SK-N-SH (cell line): ENCODE measurements around the gene PLCB1. TPM values are rescaled to one million over a fixed set of nuclear protein-coding genes. Genes with fewer than 3 reads are reported as not detected.

Source experiments
- CTCF ChIA-PET: fragments of 300-600, 350-600 bp; formaldehyde crosslinking; extraction: SDS; loops from one replicate; lab custom pipeline; 2021; lab: Yijun Ruan, JAX
- POLR2A ChIA-PET: fragments of 350-600 bp; sonication (Branson Sonifier 250); formaldehyde crosslinking; extraction: SDS; loops from one replicate; lab custom pipeline; 2020; ENCODE audit warnings: antibody characterized with exemption, inconsistent platforms; lab: Yijun Ruan, JAX
- DNase-seq: peaks from one replicate; pipeline ENCODE4 v3.0.0; 2012
- H2AFZ ChIP-seq: fragments of 200-600 bp; sonication (generic); 2 replicates; pipeline ENCODE4 v1.8.1; 2016; ENCODE audit warnings: antibody characterized with exemption, mild to moderate bottlenecking, low read depth
- H3F3A ChIP-seq: fragments of 200-600 bp; sonication (generic); replicated peaks from 2 replicates; pipeline ENCODE3; 2016; ENCODE audit warnings: antibody characterized with exemption, mild to moderate bottlenecking; ENCODE audit not compliant: insufficient read depth
- H3K27ac ChIP-seq, 2 experiments: fragments of 200-500 bp in 1 of 2; fragments of 200-600 bp in 1 of 2; sonication (Bioruptor generic) in 1 of 2; sonication (generic), shearing (Covaris generic) in 1 of 2; 2 replicates each; pipeline versions ENCODE4 v1.5.1 to v1.6.1; 2014 to 2016; ENCODE audit warnings: low read depth in 2 of 2, inconsistent platforms in 1 of 2, low read length in 1 of 2, mild to moderate bottlenecking in 1 of 2, mixed read lengths in 1 of 2
- H3K27me3 ChIP-seq: fragments of 200-600 bp; sonication (generic), shearing (Covaris generic); 2 replicates; pipeline ENCODE4 v1.6.1; 2016; ENCODE audit warnings: mixed run types; ENCODE audit not compliant: insufficient read depth
- H3K36me3 ChIP-seq, 2 experiments: fragments of 200-500 bp in 1 of 2; fragments of 200-600 bp in 1 of 2; sonication (Bioruptor generic) in 1 of 2; sonication (generic) in 1 of 2; replicated peaks in 1 of 2; 2 replicates each; pipeline versions ENCODE3 to v1.5.1; 2014 to 2016; ENCODE audit warnings: low read length in 1 of 2, mild to moderate bottlenecking in 1 of 2; ENCODE audit not compliant: insufficient read depth in 2 of 2, control insufficient read depth in 1 of 2
- H3K4me1 ChIP-seq, 2 experiments: fragments of 200-500 bp in 1 of 2; fragments of 200-600 bp in 1 of 2; sonication (Bioruptor generic) in 1 of 2; sonication (generic), shearing (Covaris generic) in 1 of 2; 2 replicates each; pipeline versions ENCODE4 v1.5.1 to v1.6.1; 2014 to 2016; ENCODE audit warnings: low read depth in 1 of 2, low read length in 1 of 2, mixed run types in 1 of 2; ENCODE audit not compliant: insufficient read depth in 2 of 2, control insufficient read depth in 1 of 2
- H3K4me2 ChIP-seq: fragments of 200-600 bp; sonication (generic), shearing (Covaris generic); 2 replicates; pipeline ENCODE4 v1.6.1; 2017; ENCODE audit warnings: mixed run types
- H3K4me3 ChIP-seq, 2 experiments: fragments of 200-500 bp in 1 of 2; fragments of 200-600 bp in 1 of 2; sonication (Bioruptor generic) in 1 of 2; sonication (generic), shearing (Covaris generic) in 1 of 2; 2 replicates each; pipeline versions ENCODE4 v1.5.1 to v1.8.1; 2014 to 2016; ENCODE audit warnings: low read depth in 2 of 2, inconsistent platforms in 1 of 2, low read length in 1 of 2, mild to moderate bottlenecking in 1 of 2, mixed read lengths in 1 of 2, moderate library complexity in 1 of 2
- H3K79me2 ChIP-seq: fragments of 200-600 bp; sonication (generic); 2 replicates; pipeline ENCODE4 v1.8.1; 2017; ENCODE audit warnings: mild to moderate bottlenecking; ENCODE audit not compliant: insufficient read depth
- H3K9ac ChIP-seq: fragments of 200-600 bp; sonication (generic); 2 replicates; pipeline ENCODE4 v1.6.1; 2017; ENCODE audit warnings: mixed run types
- H3K9me2 ChIP-seq: fragments of 200-600 bp; sonication (generic); 2 replicates; pipeline ENCODE4 v1.6.1; 2017; ENCODE audit warnings: mixed run types
- H3K9me3 ChIP-seq: fragments of 200-600 bp; sonication (generic); 2 replicates; pipeline ENCODE4 v1.6.1; 2017; ENCODE audit warnings: mixed run types, mild to moderate bottlenecking, moderate library complexity
- H4K20me1 ChIP-seq: fragments of 200-600 bp; sonication (generic); 2 replicates; pipeline ENCODE4 v1.6.1; 2017; ENCODE audit warnings: mild to moderate bottlenecking, mixed run types; ENCODE audit not compliant: insufficient read depth
- ELF1 ChIP-seq: IDR thresholded peaks from 2 replicates; pipeline ENCODE4 v1.4.0; 2012
- EP300 ChIP-seq, 2 experiments: IDR thresholded peaks; 2 replicates each; pipeline versions ENCODE4 v1.4.0 to v1.6.1; 2012; ENCODE audit warnings: borderline replicate concordance in 1 of 2, low read depth in 1 of 2, low read length in 1 of 2
- FOSL2 ChIP-seq: IDR thresholded peaks from 2 replicates; pipeline ENCODE4 v1.4.0; 2012; ENCODE audit warnings: low read depth, mild to moderate bottlenecking, moderate library complexity, borderline replicate concordance
- FOXJ3 ChIP-seq: sonication (generic); formaldehyde crosslinking; IDR thresholded peaks from 2 replicates; pipeline ENCODE4 v1.5.1; 2020; ENCODE audit warnings: mild to moderate bottlenecking, missing genetic modification reagents
- FOXM1 ChIP-seq: IDR thresholded peaks from 2 replicates; pipeline ENCODE4 v1.4.0; 2012; ENCODE audit warnings: low read depth, mild to moderate bottlenecking
- GABPA ChIP-seq: IDR thresholded peaks from 2 replicates; pipeline ENCODE4 v1.4.0; 2012; ENCODE audit warnings: low read depth, mild to moderate bottlenecking
- JUND ChIP-seq: IDR thresholded peaks from 2 replicates; pipeline ENCODE4 v1.4.0; 2012
- MEF2A ChIP-seq: IDR thresholded peaks from 2 replicates; pipeline ENCODE4 v1.4.0; 2012; ENCODE audit warnings: low read depth, borderline replicate concordance
- MXI1 ChIP-seq: IDR thresholded peaks from 2 replicates; pipeline ENCODE4 v1.6.1; 2012; ENCODE audit warnings: mild to moderate bottlenecking, low read depth, low read length, improper control_type of control experiment
- NFIC ChIP-seq: IDR thresholded peaks from 2 replicates; pipeline ENCODE4 v1.4.0; 2012; ENCODE audit warnings: borderline replicate concordance
- RAD21 ChIP-seq: IDR thresholded peaks from 2 replicates; pipeline ENCODE4 v1.6.1; 2012; ENCODE audit warnings: mild to moderate bottlenecking, low read length
- SMC3 ChIP-seq: IDR thresholded peaks from 2 replicates; pipeline ENCODE4 v1.6.1; 2012; ENCODE audit warnings: low read depth, low read length, improper control_type of control experiment
- TAF1 ChIP-seq: IDR thresholded peaks from 2 replicates; pipeline ENCODE4 v1.6.1; 2012; ENCODE audit warnings: low read depth, mild to moderate bottlenecking, low read length, moderate library complexity, borderline replicate concordance
- TCF12 ChIP-seq: IDR thresholded peaks from 2 replicates; pipeline ENCODE4 v1.4.0; 2012
- TEAD4 ChIP-seq: IDR thresholded peaks from 2 replicates; pipeline ENCODE4 v1.4.0; 2012; ENCODE audit warnings: mild to moderate bottlenecking, borderline replicate concordance; ENCODE audit not compliant: insufficient read depth
- WGBS: methylation state at CpG from one replicate; pipeline ENCODE4 v1.1.6; 2017; ENCODE audit warnings: low lambda C conversion rate; 5-methylcytosine and 5-hydroxymethylcytosine counted together
- polyA plus RNA-seq, 3 experiments: library from polyadenylated mRNA; depleted of rRNA; stranded (reverse); fragments of >200 nt; gene quantifications; 2 replicates each; pipeline ENCODE4 v1.2.3, GENCODE V29; 2012
- TF ChIP-seq, protein P1 (sequence below): IDR thresholded peaks from 2 replicates; pipeline ENCODE4 v1.6.1; 2012; ENCODE audit warnings: mild to moderate bottlenecking, low read depth, low read length, moderate library complexity
- TF ChIP-seq, protein P2 (sequence below): IDR thresholded peaks from 2 replicates; pipeline ENCODE4 v1.4.0; 2012; ENCODE audit warnings: low read depth
- TF ChIP-seq, protein P3 (sequence below): IDR thresholded peaks from 2 replicates; pipeline ENCODE4; 2012
- TF ChIP-seq, protein P4 (sequence below): IDR thresholded peaks from 2 replicates; pipeline ENCODE4 v1.4.0; 2012; ENCODE audit warnings: low read depth, borderline replicate concordance
- TF ChIP-seq, protein P5 (sequence below): fragments of 150-350 bp; IDR thresholded peaks from 2 replicates; pipeline ENCODE4 v1.6.1; 2016; ENCODE audit warnings: mild to moderate bottlenecking, low read depth, low read length

Gene PLCB1
- polyA plus RNA-seq, 1 of the 3 experiments (the other 2 are of a cell fraction) = 10.5 TPM

DNA sequence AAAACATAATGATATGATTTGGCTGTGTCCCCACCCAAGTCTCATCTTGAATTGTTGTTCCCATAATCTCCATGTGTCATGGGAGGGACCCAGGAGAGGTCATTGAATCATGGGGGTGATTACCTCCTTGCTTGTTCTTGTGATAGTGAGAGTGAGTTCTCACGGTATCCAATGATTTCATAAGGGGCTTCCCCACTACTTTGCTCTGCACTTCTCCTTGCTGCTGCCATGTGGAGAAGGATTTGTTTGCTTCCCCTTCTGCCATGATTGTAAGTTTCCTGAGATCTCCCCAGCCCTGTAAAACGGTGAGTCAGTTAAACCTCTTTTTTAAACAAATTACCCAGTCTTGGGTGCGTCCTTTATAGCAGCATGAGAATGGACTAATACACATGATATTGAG lies 780.0 kb downstream of the PLCB1 start (continued):
- TF ChIP-seq, protein P1, sequence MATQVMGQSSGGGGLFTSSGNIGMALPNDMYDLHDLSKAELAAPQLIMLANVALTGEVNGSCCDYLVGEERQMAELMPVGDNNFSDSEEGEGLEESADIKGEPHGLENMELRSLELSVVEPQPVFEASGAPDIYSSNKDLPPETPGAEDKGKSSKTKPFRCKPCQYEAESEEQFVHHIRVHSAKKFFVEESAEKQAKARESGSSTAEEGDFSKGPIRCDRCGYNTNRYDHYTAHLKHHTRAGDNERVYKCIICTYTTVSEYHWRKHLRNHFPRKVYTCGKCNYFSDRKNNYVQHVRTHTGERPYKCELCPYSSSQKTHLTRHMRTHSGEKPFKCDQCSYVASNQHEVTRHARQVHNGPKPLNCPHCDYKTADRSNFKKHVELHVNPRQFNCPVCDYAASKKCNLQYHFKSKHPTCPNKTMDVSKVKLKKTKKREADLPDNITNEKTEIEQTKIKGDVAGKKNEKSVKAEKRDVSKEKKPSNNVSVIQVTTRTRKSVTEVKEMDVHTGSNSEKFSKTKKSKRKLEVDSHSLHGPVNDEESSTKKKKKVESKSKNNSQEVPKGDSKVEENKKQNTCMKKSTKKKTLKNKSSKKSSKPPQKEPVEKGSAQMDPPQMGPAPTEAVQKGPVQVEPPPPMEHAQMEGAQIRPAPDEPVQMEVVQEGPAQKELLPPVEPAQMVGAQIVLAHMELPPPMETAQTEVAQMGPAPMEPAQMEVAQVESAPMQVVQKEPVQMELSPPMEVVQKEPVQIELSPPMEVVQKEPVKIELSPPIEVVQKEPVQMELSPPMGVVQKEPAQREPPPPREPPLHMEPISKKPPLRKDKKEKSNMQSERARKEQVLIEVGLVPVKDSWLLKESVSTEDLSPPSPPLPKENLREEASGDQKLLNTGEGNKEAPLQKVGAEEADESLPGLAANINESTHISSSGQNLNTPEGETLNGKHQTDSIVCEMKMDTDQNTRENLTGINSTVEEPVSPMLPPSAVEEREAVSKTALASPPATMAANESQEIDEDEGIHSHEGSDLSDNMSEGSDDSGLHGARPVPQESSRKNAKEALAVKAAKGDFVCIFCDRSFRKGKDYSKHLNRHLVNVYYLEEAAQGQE = no peak
- TF ChIP-seq, protein P2, sequence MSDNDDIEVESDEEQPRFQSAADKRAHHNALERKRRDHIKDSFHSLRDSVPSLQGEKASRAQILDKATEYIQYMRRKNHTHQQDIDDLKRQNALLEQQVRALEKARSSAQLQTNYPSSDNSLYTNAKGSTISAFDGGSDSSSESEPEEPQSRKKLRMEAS = no peak

DNA sequence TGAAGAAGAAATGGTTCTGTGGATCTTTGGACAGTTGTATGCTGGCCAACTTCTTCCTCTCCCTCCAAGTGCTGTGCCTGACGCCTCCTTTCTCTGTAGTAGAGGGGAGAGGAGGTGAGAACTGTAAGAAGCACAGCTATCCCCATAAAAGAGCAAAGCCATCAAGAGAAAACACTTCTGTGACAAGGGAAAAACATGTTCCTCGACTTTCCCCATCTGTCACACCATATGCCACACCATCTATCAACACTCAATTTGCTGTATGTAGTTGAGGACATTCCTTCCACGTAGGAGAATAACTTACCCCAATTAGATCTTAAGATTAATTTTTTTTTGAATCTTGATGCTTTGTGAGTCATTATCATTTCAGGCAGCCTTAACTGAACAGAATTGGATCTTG lies 780.7 kb downstream of the PLCB1 start:
- H3F3A ChIP-seq = no peaks in the 10 kb centered on the region
- H3K27me3 ChIP-seq = no peaks in the 10 kb centered on the region
- H3K4me3 ChIP-seq = no peak overlapping the region
- no peaks in the 10 kb centered on the region for H3K4me1 ChIP-seq
- H3K9me3 ChIP-seq = no peaks in the 10 kb centered on the region
- H3K9me2 ChIP-seq = no peaks in the 10 kb centered on the region
- DNase-seq = no peak
- no peaks in the 10 kb centered on the region for H4K20me1 ChIP-seq
- no peak overlapping the region for H3K27ac ChIP-seq
- POLR2A ChIA-PET = no interaction called here
- H2AFZ ChIP-seq = no peak overlapping the region
- no peak overlapping the region for H3K9ac ChIP-seq
- CTCF ChIA-PET = no interaction called here
- TF ChIP-seq NFIC (no peak), TEAD4 (no peak), JUND (no peak), SMC3 (no peak), TAF1 (no peak), MXI1 (no peak), TCF12 (no peak), FOXJ3 (CRISPR knock-in tag) (no peak), ELF1 (no peak), MEF2A (no peak), RAD21 (no peak), EP300 (IDR thresholded peaks at IDR 0.05; ENCODE audit: borderline replicate concordance in 1 of 2, low read depth in 1 of 2, low read length in 1 of 2) (no peak), GABPA (no peak), FOSL2 (no peak), FOXM1 (no peak)
- TF ChIP-seq, protein P3, sequence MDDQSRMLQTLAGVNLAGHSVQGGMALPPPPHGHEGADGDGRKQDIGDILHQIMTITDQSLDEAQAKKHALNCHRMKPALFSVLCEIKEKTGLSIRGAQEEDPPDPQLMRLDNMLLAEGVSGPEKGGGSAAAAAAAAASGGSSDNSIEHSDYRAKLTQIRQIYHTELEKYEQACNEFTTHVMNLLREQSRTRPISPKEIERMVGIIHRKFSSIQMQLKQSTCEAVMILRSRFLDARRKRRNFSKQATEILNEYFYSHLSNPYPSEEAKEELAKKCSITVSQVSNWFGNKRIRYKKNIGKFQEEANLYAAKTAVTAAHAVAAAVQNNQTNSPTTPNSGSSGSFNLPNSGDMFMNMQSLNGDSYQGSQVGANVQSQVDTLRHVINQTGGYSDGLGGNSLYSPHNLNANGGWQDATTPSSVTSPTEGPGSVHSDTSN = no peak
- TF ChIP-seq, protein P4, sequence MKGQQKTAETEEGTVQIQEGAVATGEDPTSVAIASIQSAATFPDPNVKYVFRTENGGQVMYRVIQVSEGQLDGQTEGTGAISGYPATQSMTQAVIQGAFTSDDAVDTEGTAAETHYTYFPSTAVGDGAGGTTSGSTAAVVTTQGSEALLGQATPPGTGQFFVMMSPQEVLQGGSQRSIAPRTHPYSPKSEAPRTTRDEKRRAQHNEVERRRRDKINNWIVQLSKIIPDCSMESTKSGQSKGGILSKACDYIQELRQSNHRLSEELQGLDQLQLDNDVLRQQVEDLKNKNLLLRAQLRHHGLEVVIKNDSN = no peak
- TF ChIP-seq, protein P1 = no peak
- TF ChIP-seq, protein P5, sequence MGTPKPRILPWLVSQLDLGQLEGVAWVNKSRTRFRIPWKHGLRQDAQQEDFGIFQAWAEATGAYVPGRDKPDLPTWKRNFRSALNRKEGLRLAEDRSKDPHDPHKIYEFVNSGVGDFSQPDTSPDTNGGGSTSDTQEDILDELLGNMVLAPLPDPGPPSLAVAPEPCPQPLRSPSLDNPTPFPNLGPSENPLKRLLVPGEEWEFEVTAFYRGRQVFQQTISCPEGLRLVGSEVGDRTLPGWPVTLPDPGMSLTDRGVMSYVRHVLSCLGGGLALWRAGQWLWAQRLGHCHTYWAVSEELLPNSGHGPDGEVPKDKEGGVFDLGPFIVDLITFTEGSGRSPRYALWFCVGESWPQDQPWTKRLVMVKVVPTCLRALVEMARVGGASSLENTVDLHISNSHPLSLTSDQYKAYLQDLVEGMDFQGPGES = no peak
- H3K4me2 ChIP-seq = no peak overlapping the region
- H3K36me3 ChIP-seq = no peaks in the 10 kb centered on the region
- H3K79me2 ChIP-seq = no peaks in the 10 kb centered on the region
- WGBS = 30% methylated on average over 3 of the region's 3 CpGs
